Activated CD4-positive, alpha-beta T cell treated with anti-CD3 and anti-CD28 coated beads, Interleukin-2, amount 10 ng/mL, durations not matched to agents 7 days and 5 days (primary cell): ENCODE results near the gene CCDC185. TPM values are rescaled to one million over a fixed set of nuclear protein-coding genes. Genes with fewer than 3 reads are reported as not detected.

Experiments used
- CTCF ChIA-PET: fragments of 350-600 bp; sonication (Branson Sonifier 250); formaldehyde crosslinking; loops from one replicate; lab custom pipeline; 2021; ENCODE audit warnings: antibody characterized with exemption; lab: Charles Lee
- POLR2A ChIA-PET: fragments of 350-600 bp; sonication (Branson Sonifier 250); formaldehyde crosslinking; loops from one replicate; lab custom pipeline; 2021; ENCODE audit warnings: antibody characterized with exemption; lab: Charles Lee
- DNase-seq: peaks from one replicate; pipeline ENCODE4 v3.0.0-alpha.2; 2020
- H3K27ac Mint-ChIP-seq: one replicate; pipeline ENCODE4 v1.8.0; 2021; ENCODE audit warnings: mild to moderate bottlenecking, moderate library complexity, mixed read lengths
- H3K27me3 Mint-ChIP-seq: one replicate; pipeline ENCODE4 v1.8.0; 2021; ENCODE audit warnings: mixed read lengths
- H3K36me3 Mint-ChIP-seq: one replicate; pipeline ENCODE4 v1.8.0; 2021; ENCODE audit warnings: low read depth, mixed read lengths
- H3K4me1 Mint-ChIP-seq: one replicate; pipeline ENCODE4 v1.8.0; 2021; ENCODE audit warnings: mixed read lengths
- H3K4me3 Mint-ChIP-seq: one replicate; pipeline ENCODE4 v1.8.0; 2021; ENCODE audit warnings: mild to moderate bottlenecking, moderate library complexity, mixed read lengths
- H3K9me3 Mint-ChIP-seq: one replicate; pipeline ENCODE4 v1.8.0; 2021; ENCODE audit warnings: mixed read lengths
- total RNA-seq, 2 experiments: library from RNA; stranded (reverse); gene quantifications; one replicate each; pipeline ENCODE4 v1.2.3, GENCODE V29; 2021

The CCDC185 gene
- not detected for total RNA-seq

- H3K27ac Mint-ChIP-seq = no peak within 1 kb of the TSS
- no peaks in the 10 kb centered on the region for H3K36me3 Mint-ChIP-seq
- POLR2A ChIA-PET = no interaction called here
- H3K27me3 Mint-ChIP-seq = peaks cover 33% of the 10 kb centered on the region
- no peak for DNase-seq
- no peak within 1 kb of the TSS for H3K4me3 Mint-ChIP-seq
- CTCF ChIA-PET = no interaction called here
- peaks cover 3% of the 10 kb centered on the region for H3K4me1 Mint-ChIP-seq
- H3K9me3 Mint-ChIP-seq = no peaks in the 10 kb centered on the region
Measured at GRCh38 chr1:223393275-223394214, at the start of gene CCDC185. Gene CCDC185, plus strand, starts transcription at chr1:223393415. Its CDS starts 61 bp downstream, at chr1:223393476.

DNA sequence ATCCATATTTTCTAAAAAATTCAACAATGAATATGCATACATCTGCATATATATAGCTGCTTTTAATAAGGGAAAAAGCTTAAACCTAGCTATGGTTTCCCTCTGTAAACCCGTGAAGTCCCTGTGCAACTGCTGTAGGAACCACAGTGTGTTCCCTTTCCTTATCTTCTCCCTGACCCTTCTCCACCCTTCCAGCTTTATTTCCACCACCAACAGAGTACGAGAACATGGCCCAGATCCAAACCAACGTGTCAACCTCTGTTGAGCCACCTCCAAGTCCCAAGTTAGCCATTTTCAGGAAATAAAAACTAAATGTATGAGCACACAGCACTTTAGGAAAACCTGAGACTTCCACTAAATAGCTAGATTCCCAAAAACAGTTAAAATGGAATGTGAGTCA lies 49.5 kb upstream of the CCDC185 start:
- H3K9me3 Mint-ChIP-seq = no peaks in the 10 kb centered on the region

GRCh38 chr1:223344491-223344890 lies 48.7 kb upstream of the CCDC185 start:
- ChIA-PET POLR2A (no interaction called here), CTCF (no interaction called here)
- Mint-ChIP-seq H3K4me3 (no peak overlapping the region), H3K36me3 (no peaks in the 10 kb centered on the region), H3K27me3 (no peaks in the 10 kb centered on the region), H3K27ac (no peak overlapping the region), H3K4me1 (no peaks in the 10 kb centered on the region), H3K9me3 (no peaks in the 10 kb centered on the region)
- no peak for DNase-seq

More for the DNA sequence above, 49.5 kb upstream of the CCDC185 start:
- Mint-ChIP-seq H3K27me3 (no peaks in the 10 kb centered on the region), H3K27ac (no peak overlapping the region), H3K4me3 (no peak overlapping the region), H3K36me3 (no peaks in the 10 kb centered on the region), H3K4me1 (no peaks in the 10 kb centered on the region)
- DNase-seq = no peak
- CTCF ChIA-PET = no interaction called here
- POLR2A ChIA-PET = no interaction called here

GRCh38 chr1:223345720-223346119 lies 47.5 kb upstream of the CCDC185 start:
- H3K36me3 Mint-ChIP-seq = no peaks in the 10 kb centered on the region
- H3K27ac Mint-ChIP-seq = no peak overlapping the region
- DNase-seq = no peak
- H3K4me3 Mint-ChIP-seq = no peak overlapping the region
- ChIA-PET CTCF (no interaction called here), POLR2A (no interaction called here)
- H3K4me1 Mint-ChIP-seq = no peaks in the 10 kb centered on the region
- no peaks in the 10 kb centered on the region for H3K27me3 Mint-ChIP-seq
- no peaks in the 10 kb centered on the region for H3K9me3 Mint-ChIP-seq

GRCh38 chr1:223346311-223346710 lies 46.9 kb upstream of the CCDC185 start:
- Mint-ChIP-seq H3K27ac (no peak overlapping the region), H3K36me3 (no peaks in the 10 kb centered on the region), H3K9me3 (no peaks in the 10 kb centered on the region), H3K27me3 (no peaks in the 10 kb centered on the region), H3K4me3 (no peak overlapping the region), H3K4me1 (no peaks in the 10 kb centered on the region)
- ChIA-PET POLR2A (no interaction called here), CTCF (interaction anchor here (0.6 kb wide), 1 partner anchor 34 kb away, joined by 4 read pairs; no protein-coding TSS in a partner anchor)
- DNase-seq = no peak

DNA sequence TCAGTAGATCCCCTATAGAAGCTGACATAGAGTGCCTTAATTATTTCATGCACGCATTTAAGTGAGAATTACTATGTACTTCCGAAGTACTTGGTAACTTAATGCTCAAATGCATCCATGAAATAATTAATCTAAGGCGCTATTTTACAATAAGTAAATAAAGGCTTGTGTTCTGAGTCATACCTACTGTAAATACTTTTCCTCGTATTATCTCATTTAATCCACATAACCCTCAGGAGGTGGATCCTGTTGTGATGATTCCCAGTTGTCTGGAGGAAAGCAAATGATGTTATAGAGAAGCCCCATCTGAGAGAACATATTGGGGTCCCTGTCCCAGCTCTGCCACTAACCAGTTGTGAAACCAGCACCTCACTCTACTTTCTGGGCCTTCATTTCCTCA lies 45.6 kb upstream of the CCDC185 start:
- no peaks in the 10 kb centered on the region for H3K36me3 Mint-ChIP-seq
- no peaks in the 10 kb centered on the region for H3K4me1 Mint-ChIP-seq
- no peaks in the 10 kb centered on the region for H3K9me3 Mint-ChIP-seq
- ChIA-PET CTCF (no interaction called here), POLR2A (no interaction called here)
- DNase-seq = no peak
- H3K27me3 Mint-ChIP-seq = no peaks in the 10 kb centered on the region
- H3K4me3 Mint-ChIP-seq = no peak overlapping the region
- H3K27ac Mint-ChIP-seq = no peak overlapping the region

DNA sequence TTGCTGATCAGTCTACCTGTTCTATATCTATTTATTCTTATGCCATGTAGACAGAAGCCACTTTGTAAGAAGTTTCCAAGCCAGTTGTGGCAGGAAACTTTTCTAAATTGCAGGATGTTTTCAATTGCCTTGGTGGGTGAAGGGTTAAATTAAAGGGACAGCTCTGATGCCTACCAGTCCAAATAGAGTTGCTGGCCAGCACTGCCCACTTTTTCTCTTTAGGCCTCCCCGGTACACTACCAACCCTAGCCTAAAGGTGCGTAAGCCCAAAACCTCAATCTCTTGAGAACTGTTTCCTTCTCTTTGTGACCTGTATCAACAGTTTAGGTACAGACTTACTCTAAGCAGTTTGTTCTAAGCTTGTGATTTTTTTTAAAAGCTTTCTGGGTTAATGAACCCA lies 44.8 kb upstream of the CCDC185 start:
- no peak for DNase-seq
- ChIA-PET CTCF (interaction anchor here (1.3 kb wide), 1 partner anchor 15 kb away, joined by 3 read pairs; the partner anchor contains the start of gene SUSD4), POLR2A (no interaction called here)
- Mint-ChIP-seq H3K27me3 (no peaks in the 10 kb centered on the region), H3K9me3 (no peaks in the 10 kb centered on the region), H3K4me1 (no peaks in the 10 kb centered on the region), H3K27ac (no peak overlapping the region), H3K4me3 (no peak overlapping the region), H3K36me3 (no peaks in the 10 kb centered on the region)

DNA sequence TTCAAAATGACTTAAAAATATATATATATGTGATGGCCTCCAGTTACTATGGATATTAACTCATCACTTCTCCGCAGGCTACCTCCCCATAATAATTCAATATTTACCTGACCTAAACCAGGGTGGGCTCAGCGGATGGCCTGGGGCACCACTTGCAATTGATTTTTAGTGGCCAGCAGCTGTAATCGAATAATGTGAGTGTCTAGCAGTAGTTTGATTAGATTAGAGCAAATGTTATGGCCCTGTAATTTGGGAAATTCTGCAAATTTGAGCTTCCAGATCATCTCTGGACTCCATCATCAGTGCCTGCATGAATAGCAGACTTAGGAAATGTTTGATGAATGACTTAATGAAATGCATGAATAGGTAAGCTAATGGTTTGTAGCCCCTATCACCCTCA lies 44.0 kb upstream of the CCDC185 start:
- no peak overlapping the region for H3K27ac Mint-ChIP-seq
- no peaks in the 10 kb centered on the region for H3K36me3 Mint-ChIP-seq
- no peaks in the 10 kb centered on the region for H3K9me3 Mint-ChIP-seq
- H3K4me1 Mint-ChIP-seq = no peaks in the 10 kb centered on the region
- H3K4me3 Mint-ChIP-seq = no peak overlapping the region
- H3K27me3 Mint-ChIP-seq = no peaks in the 10 kb centered on the region
- no peak for DNase-seq
- CTCF ChIA-PET = interaction anchor here (1.3 kb wide), 1 partner anchor 14 kb away, joined by 3 read pairs; the partner anchor contains the start of gene SUSD4
- POLR2A ChIA-PET = no interaction called here

DNA sequence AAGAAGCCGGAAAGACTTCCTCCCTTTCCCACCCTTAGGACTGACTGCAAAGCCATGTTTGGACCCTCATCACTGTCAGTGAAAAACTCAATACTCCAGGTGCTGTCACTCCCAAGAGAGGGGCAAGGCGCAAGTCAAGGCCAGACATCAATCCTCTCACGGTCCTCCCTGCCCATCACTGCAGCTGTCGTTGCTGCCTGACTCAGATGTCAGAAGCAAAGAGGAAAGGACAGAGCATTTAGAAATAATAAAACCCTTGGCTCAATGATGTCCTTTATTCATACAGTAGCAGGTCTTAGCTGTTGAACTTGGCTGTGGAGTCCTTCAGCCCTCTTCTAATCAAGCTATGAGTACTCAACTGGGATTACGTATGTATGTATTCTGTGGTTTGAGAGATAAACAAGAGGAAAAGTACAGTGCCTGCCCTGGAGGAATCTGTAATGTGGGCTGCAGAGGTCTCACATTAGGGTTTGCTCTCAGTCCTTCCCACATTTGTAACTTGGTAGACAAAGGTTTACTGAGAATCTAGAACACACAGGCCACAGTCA lies 42.8 kb upstream of the CCDC185 start:
- H3K4me1 Mint-ChIP-seq = no peaks in the 10 kb centered on the region
- CTCF ChIA-PET = interaction anchor here (0.6 kb wide), 1 partner anchor 399 kb away, joined by 6 read pairs; no protein-coding TSS in a partner anchor
- no peak overlapping the region for H3K4me3 Mint-ChIP-seq
- H3K27ac Mint-ChIP-seq = no peak overlapping the region
- no peaks in the 10 kb centered on the region for H3K9me3 Mint-ChIP-seq
- DNase-seq = no peak
- no peaks in the 10 kb centered on the region for H3K36me3 Mint-ChIP-seq
- POLR2A ChIA-PET = no interaction called here
- no peaks in the 10 kb centered on the region for H3K27me3 Mint-ChIP-seq

GRCh38 chr1:223352944-223353343 lies 40.3 kb upstream of the CCDC185 start:
- Mint-ChIP-seq H3K4me3 (no peak overlapping the region), H3K27ac (no peak overlapping the region), H3K36me3 (no peaks in the 10 kb centered on the region), H3K9me3 (no peaks in the 10 kb centered on the region), H3K27me3 (no peaks in the 10 kb centered on the region), H3K4me1 (no peaks in the 10 kb centered on the region)
- DNase-seq = no peak
- ChIA-PET CTCF (no interaction called here), POLR2A (no interaction called here)

DNA sequence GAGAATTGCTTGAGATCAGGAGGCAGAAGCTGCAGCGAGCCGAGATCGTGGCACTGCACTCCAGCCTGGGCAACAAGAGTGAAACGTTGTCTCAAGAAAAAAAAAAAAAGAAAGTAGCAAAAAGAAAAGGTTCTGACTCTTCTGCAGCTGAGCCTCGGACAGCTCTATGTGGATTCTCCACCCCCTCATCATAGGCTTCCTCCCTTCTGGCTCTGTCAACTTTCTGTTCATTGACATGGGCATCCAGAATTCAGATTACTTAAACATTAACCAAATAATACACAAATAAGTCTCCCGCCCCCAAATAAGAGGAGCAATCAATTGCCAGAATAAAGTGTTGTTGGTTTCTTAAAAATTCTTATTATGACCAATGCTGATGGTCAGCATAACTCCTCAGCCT lies 39.3 kb upstream of the CCDC185 start:
- Mint-ChIP-seq H3K9me3 (no peaks in the 10 kb centered on the region), H3K27ac (no peak overlapping the region), H3K4me3 (no peak overlapping the region), H3K36me3 (no peaks in the 10 kb centered on the region), H3K27me3 (no peaks in the 10 kb centered on the region), H3K4me1 (no peaks in the 10 kb centered on the region)
- ChIA-PET CTCF (no interaction called here), POLR2A (no interaction called here)
- DNase-seq = no peak

- no peak for DNase-seq
- Mint-ChIP-seq H3K27me3 (peaks cover 7% of the 10 kb centered on the region), H3K4me3 (no peak overlapping the region), H3K36me3 (no peaks in the 10 kb centered on the region), H3K4me1 (no peaks in the 10 kb centered on the region), H3K27ac (no peak overlapping the region), H3K9me3 (no peaks in the 10 kb centered on the region)
- ChIA-PET POLR2A (no interaction called here), CTCF (interaction anchor here (0.6 to 0.7 kb wide), 2 partner anchors 7 to 215 kb away, joined by 3 read pairs; no protein-coding TSS in a partner anchor)
Measured at GRCh38 chr1:223355699-223356098, 37.5 kb upstream of the CCDC185 start.

DNA sequence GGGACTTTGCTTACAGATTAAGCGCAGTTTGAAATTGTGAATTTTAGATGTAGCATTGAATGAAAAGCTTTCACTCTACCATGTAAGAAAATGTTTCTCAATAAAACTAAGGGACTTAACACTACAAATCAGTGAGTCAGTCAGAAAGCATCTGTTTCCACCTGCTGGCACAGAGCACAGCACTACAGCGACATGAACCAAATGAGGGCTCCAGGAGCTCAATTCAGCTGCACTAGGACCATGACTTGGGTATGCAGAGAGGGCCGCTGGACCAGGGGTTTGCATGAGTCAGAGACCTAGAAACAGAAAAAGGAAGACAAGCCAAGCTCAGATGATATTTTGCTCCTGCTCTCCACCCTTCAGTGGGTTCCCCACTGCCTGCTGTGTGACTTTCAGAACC lies 34.4 kb upstream of the CCDC185 start:
- POLR2A ChIA-PET = no interaction called here
- Mint-ChIP-seq H3K4me3 (no peak overlapping the region), H3K27ac (no peak overlapping the region), H3K36me3 (no peaks in the 10 kb centered on the region), H3K9me3 (no peaks in the 10 kb centered on the region), H3K27me3 (peaks cover 29% of the 10 kb centered on the region), H3K4me1 (peaks cover 14% of the 10 kb centered on the region)
- no peak for DNase-seq
- CTCF ChIA-PET = interaction anchor here (0.6 to 1.9 kb wide), 3 partner anchors 22 to 1229 kb away, joined by 3 to 4 read pairs (median 3); no protein-coding TSS in a partner anchor
